Gastroesophageal sphincter (tissue), 4 donors: ENCODE measurements around the gene ZNF273. TPM values are rescaled to one million over a fixed set of nuclear protein-coding genes. Genes with fewer than 3 reads are reported as not detected.
"Not testable (repeated sequence)": the region's sequence is repeated elsewhere in the genome, so short reads cannot be mapped to it uniquely, and the experiment has no call there.

Experiments
- ATAC-seq: fragments of 150-250 bp; one replicate; pipeline ENCODE4 v1.9.1; 2016; ENCODE audit warnings: mild to moderate bottlenecking, moderate library complexity
- H3K27ac ChIP-seq, 4 donors: fragments of 200-600 bp; sonication (generic) in 3 of 4; 1 replicate in 3 of 4; 2 replicates in 1 of 4; pipeline ENCODE4 v1.5.1; 2016 to 2019
- H3K27me3 ChIP-seq: fragments of 200-600 bp; sonication (generic); one replicate; pipeline ENCODE4 v1.5.1; 2019
- H3K36me3 ChIP-seq, 2 donors: fragments of 200-600 bp; sonication (generic); one replicate each; pipeline ENCODE4 v1.5.1; 2019; ENCODE audit warnings: control low read depth in 1 of 2
- H3K4me1 ChIP-seq, 3 donors: fragments of 200-600 bp; sonication (generic); 1 replicate in 2 of 3; 2 replicates in 1 of 3; pipeline ENCODE4 v1.5.1; 2016 to 2019; ENCODE audit warnings: control low read depth in 2 of 3
- H3K4me3 ChIP-seq, 2 donors: fragments of 200-600 bp; sonication (generic); one replicate each; pipeline ENCODE4 v1.5.1; 2019; ENCODE audit warnings: mild to moderate bottlenecking in 1 of 2, moderate library complexity in 1 of 2
- H3K9me3 ChIP-seq, 3 donors: fragments of 200-600 bp; sonication (generic); one replicate each; pipeline ENCODE4 v1.5.1; 2017 to 2019; ENCODE audit warnings: control low read depth in 2 of 3
- CTCF ChIP-seq, 4 experiments: fragments of 200-600 bp in 2 of 4; fragments of 450-650 bp in 2 of 4; sonication (generic) in 1 of 4; IDR thresholded peaks; one replicate each; pipeline ENCODE4 v1.5.1; 2017 to 2019; ENCODE audit warnings: antibody characterized with exemption in 4 of 4, mild to moderate bottlenecking in 2 of 4, moderate library complexity in 2 of 4
- EP300 ChIP-seq: sonication (generic); formaldehyde crosslinking; IDR thresholded peaks from one replicate; pipeline ENCODE4 v1.6.1; 2017; ENCODE audit warnings: antibody characterized with exemption, mild to moderate bottlenecking
- POLR2A ChIP-seq, 2 donors: fragments of 450-650 bp; IDR thresholded peaks; one replicate each; pipeline ENCODE4 v1.6.1; 2017; ENCODE audit warnings: antibody characterized with exemption in 2 of 2, mild to moderate bottlenecking in 2 of 2, moderate library complexity in 1 of 2
- POLR2AphosphoS5 ChIP-seq: sonication (generic); formaldehyde crosslinking; IDR thresholded peaks from one replicate; pipeline ENCODE4 v1.6.1; 2017; ENCODE audit warnings: antibody characterized with exemption
- WGBS, 2 donors: methylation state at CpG; one replicate each; pipeline ENCODE4 v1.1.5; 2018; ENCODE audit warnings: low coverage in 1 of 2; 5-methylcytosine and 5-hydroxymethylcytosine counted together
- total RNA-seq, 4 donors: library from RNA; depleted of rRNA; stranded (reverse); fragments of >200 nt; gene quantifications; one replicate each; pipeline ENCODE4 v1.1.0, GENCODE V29; 2016

Gene ZNF273
- total RNA-seq, 4 donors from 2014 or later = 3.0 to 7.8 (median 4.1) TPM

GRCh38 chr7:64947252-64948000 lies 44.4 kb downstream of the ZNF273 start:
- Histone ChIP-seq H3K27me3 (peaks cover 50% of the 10 kb centered on the region), H3K4me1 (peaks cover 5 to 13% (median 7%) of the 10 kb centered on the region in 3 donors), H3K36me3 (no peaks in the 10 kb centered on the region), H3K27ac (no peak overlapping the region), H3K4me3 (peak overlapping the region; percentile 20 to 50), H3K9me3 (no peaks in the 10 kb centered on the region)
- WGBS, 2 donors = no CpG with 5 or more reads among the region's 59 CpGs
- peak; percentile 19 for ATAC-seq
- TF ChIP-seq POLR2AphosphoS5 (no peak), CTCF (IDR thresholded peaks at IDR 0.05) (no peak), EP300 (no peak)

GRCh38 chr7:64948774-64949173 lies 45.7 kb downstream of the ZNF273 start:
- not testable (repeated sequence) for H3K4me3 ChIP-seq, H3K27ac ChIP-seq, H3K36me3 ChIP-seq, H3K9me3 ChIP-seq, ATAC-seq
- 100% methylated on average over 1 of the region's 1 CpG; no CpG with 5 or more reads in 1 of the 2 donors for WGBS, 2 donors
- Histone ChIP-seq H3K27me3 (peaks cover 47% of the 10 kb centered on the region), H3K4me1 (peaks cover 5 to 13% (median 7%) of the 10 kb centered on the region in 3 donors)

GRCh38 chr7:64950673-64951072 lies 47.6 kb downstream of the ZNF273 start:
- H3K9me3 ChIP-seq, ATAC-seq, H3K27ac ChIP-seq, H3K36me3 ChIP-seq, H3K4me3 ChIP-seq: not testable (repeated sequence)
- H3K27me3 ChIP-seq = peaks cover 34% of the 10 kb centered on the region
- 71% methylated on average over 2 of the region's 9 CpGs; no CpG with 5 or more reads in 1 of the 2 donors for WGBS, 2 donors
- H3K4me1 ChIP-seq = peaks cover 5 to 13% (median 7%) of the 10 kb centered on the region in 3 donors

GRCh38 chr7:64951250-64951848 lies 48.3 kb downstream of the ZNF273 start:
- no peaks in the 10 kb centered on the region for H3K9me3 ChIP-seq
- peaks cover 5 to 13% (median 7%) of the 10 kb centered on the region in 3 donors for H3K4me1 ChIP-seq
- H3K4me3 ChIP-seq = no peak overlapping the region
- peaks cover 27% of the 10 kb centered on the region for H3K27me3 ChIP-seq
- 0 to 13% methylated on average over 1 of the region's 1 CpG for WGBS, 2 donors
- TF ChIP-seq CTCF (IDR thresholded peaks at IDR 0.05) (peak; percentile 80 to 89 (median 80)), EP300 (no peak)
- H3K36me3 ChIP-seq = no peaks in the 10 kb centered on the region
- no peak overlapping the region for H3K27ac ChIP-seq
- ATAC-seq = no peak

GRCh38 chr7:64959072-64959747 lies 56.1 kb downstream of the ZNF273 start:
- H3K9me3 ChIP-seq = no peaks in the 10 kb centered on the region
- no peak for ATAC-seq
- TF ChIP-seq EP300 (no peak), POLR2AphosphoS5 (no peak), CTCF (IDR thresholded peaks at IDR 0.05) (no peak), POLR2A (IDR thresholded peaks at IDR 0.05) (no peak)
- H3K4me3 ChIP-seq = no peak overlapping the region
- no peak overlapping the region for H3K27ac ChIP-seq
- WGBS, 2 donors = 84 to 86% methylated on average over 2 of the region's 3 CpGs
- H3K36me3 ChIP-seq = no peaks in the 10 kb centered on the region
- no peaks in the 10 kb centered on the region for H3K27me3 ChIP-seq
- no peaks in the 10 kb centered on the region for H3K4me1 ChIP-seq

- TF ChIP-seq POLR2AphosphoS5 = no peak
- no peak for TF ChIP-seq POLR2A (IDR thresholded peaks at IDR 0.05)
- TF ChIP-seq EP300 = no peak
- no peak for TF ChIP-seq CTCF (IDR thresholded peaks at IDR 0.05)
- Histone ChIP-seq H3K27ac (no peak overlapping the region), H3K9me3 (no peaks in the 10 kb centered on the region), H3K36me3 (no peaks in the 10 kb centered on the region), H3K27me3 (no peaks in the 10 kb centered on the region), H3K4me1 (no peaks in the 10 kb centered on the region), H3K4me3 (no peak overlapping the region)
- ATAC-seq = no peak
Measured at GRCh38 chr7:64965594-64965993, 62.5 kb downstream of the ZNF273 start.
